GM23338 (cell line): ENCODE data around the gene CYP11A1. TPM values are rescaled to one million over a fixed set of nuclear protein-coding genes. Genes with fewer than 3 reads are reported as not detected.

Experiments used
- ATAC-seq: fragments of 200-7000 bp; cut with Tn5 transposase; 3 replicates; pipeline ENCODE4 v1.9.1; 2020
- DNase-seq: peaks from one replicate; pipeline ENCODE4 v3.0.0-alpha.2; 2015; ENCODE audit warnings: low spot score
- H2AFZ ChIP-seq: fragments of 200-600 bp; sonication (generic); 2 replicates; pipeline ENCODE4 v1.8.0; 2016; ENCODE audit warnings: antibody characterized with exemption, mild to moderate bottlenecking, moderate library complexity
- H3F3A ChIP-seq: fragments of 200-600 bp; sonication (generic); replicated peaks from 2 replicates; pipeline ENCODE4 v1.8.0; 2017; ENCODE audit warnings: antibody characterized with exemption, mixed run types, low read depth
- H3K27ac ChIP-seq: fragments of 200-600 bp; sonication (generic); 2 replicates; pipeline ENCODE4 v1.6.1; 2016; ENCODE audit warnings: low read depth
- H3K27me3 ChIP-seq: fragments of 200-600 bp; sonication (generic); 2 replicates; pipeline ENCODE4 v1.8.0; 2016; ENCODE audit warnings: mild to moderate bottlenecking, mixed run types, moderate library complexity; ENCODE audit not compliant: insufficient read depth
- H3K36me3 ChIP-seq: fragments of 200-600 bp; sonication (generic); 2 replicates; pipeline ENCODE4 v1.8.0; 2016; ENCODE audit warnings: mild to moderate bottlenecking; ENCODE audit not compliant: insufficient read depth
- H3K4me1 ChIP-seq: fragments of 200-600 bp; sonication (generic); 2 replicates; pipeline ENCODE4 v1.8.0; 2016; ENCODE audit warnings: mild to moderate bottlenecking, moderate library complexity; ENCODE audit not compliant: insufficient read depth
- H3K4me2 ChIP-seq: fragments of 200-600 bp; sonication (generic); 2 replicates; pipeline ENCODE4 v1.7.1; 2017; ENCODE audit warnings: mixed run types
- H3K4me3 ChIP-seq: fragments of 200-600 bp; sonication (generic); 2 replicates; pipeline ENCODE4 v1.6.1; 2016; ENCODE audit warnings: mixed run types
- H3K79me2 ChIP-seq: fragments of 200-600 bp; sonication (generic); replicated peaks from 2 replicates; pipeline ENCODE4 v1.8.0; 2017; ENCODE audit warnings: mild to moderate bottlenecking; ENCODE audit not compliant: insufficient read depth
- H3K9me2 ChIP-seq: fragments of 200-600 bp; sonication (generic); 2 replicates; pipeline ENCODE4 v1.8.0; 2017; ENCODE audit not compliant: insufficient read depth
- H4K20me1 ChIP-seq: fragments of 200-600 bp; sonication (generic); replicated peaks from 2 replicates; pipeline ENCODE4 v1.8.0; 2017; ENCODE audit warnings: mild to moderate bottlenecking; ENCODE audit not compliant: insufficient read depth
- H3K27ac Mint-ChIP-seq: 2 replicates; pipeline ENCODE4 v1.8.0; 2020; ENCODE audit warnings: inconsistent platforms, mild to moderate bottlenecking, moderate library complexity, mixed read lengths
- H3K27me3 Mint-ChIP-seq: 3 replicates; pipeline ENCODE4 v1.8.0; 2022; ENCODE audit warnings: low read depth, mild to moderate bottlenecking, moderate library complexity, mixed read lengths, inconsistent platforms; ENCODE audit not compliant: insufficient read depth, poor library complexity
- H3K36me3 Mint-ChIP-seq: 3 replicates; pipeline ENCODE4 v1.8.0; 2021; ENCODE audit warnings: low read depth, mild to moderate bottlenecking, inconsistent platforms, moderate library complexity, mixed read lengths
- H3K4me1 Mint-ChIP-seq: 3 replicates; pipeline ENCODE4 v1.8.0; 2020; ENCODE audit warnings: mild to moderate bottlenecking, inconsistent platforms, mixed read lengths
- H3K4me3 Mint-ChIP-seq: 3 replicates; pipeline ENCODE4 v1.8.0; 2021; ENCODE audit warnings: moderate library complexity, mild to moderate bottlenecking, inconsistent platforms, mixed read lengths
- H3K9me3 Mint-ChIP-seq: 3 replicates; pipeline ENCODE4 v1.8.0; 2020; ENCODE audit warnings: moderate library complexity, mild to moderate bottlenecking, inconsistent platforms, mixed read lengths
- EZH2 ChIP-seq: fragments of 200-600 bp; sonication (generic); IDR thresholded peaks from one replicate; pipeline ENCODE4 v1.8.0; 2017; ENCODE audit warnings: antibody characterized with exemption, mild to moderate bottlenecking, low read depth; ENCODE audit not compliant: unreplicated experiment
- EZH2phosphoT487 ChIP-seq: fragments of 200-600 bp; sonication (generic); IDR thresholded peaks from one replicate; pipeline ENCODE4 v1.8.1; 2018; ENCODE audit warnings: antibody characterized with exemption; ENCODE audit not compliant: unreplicated experiment
- JUNB ChIP-seq: IDR thresholded peaks from one replicate; pipeline ENCODE4 v1.6.1; 2016; ENCODE audit warnings: antibody characterized with exemption; ENCODE audit not compliant: unreplicated experiment
- polyA plus RNA-seq: library from polyadenylated mRNA; unstranded; fragments of >200 nt; fragmentation: Nextera tagmentation; extraction: Ambion mirVana; gene quantifications from 2 replicates; pipeline ENCODE4 v1.2.1, GENCODE V29; 2016
- total RNA-seq: library from RNA; depleted of rRNA; stranded (reverse); fragments of >200 nt; shearing (Covaris generic); gene quantifications from 2 replicates; pipeline ENCODE4 v1.2.3, GENCODE V29; 2014
- TF ChIP-seq, protein P1 (sequence below): fragments of 250-450 bp; sonication (Bioruptor Pico); IDR thresholded peaks from 2 replicates; pipeline ENCODE4 v1.5.0; 2020; ENCODE audit warnings: mild to moderate bottlenecking, moderate library complexity

The CYP11A1 gene
- total and polyA plus RNA-seq, 2 experiments from 2014 or later: 1.2 to 1.7 TPM

DNA sequence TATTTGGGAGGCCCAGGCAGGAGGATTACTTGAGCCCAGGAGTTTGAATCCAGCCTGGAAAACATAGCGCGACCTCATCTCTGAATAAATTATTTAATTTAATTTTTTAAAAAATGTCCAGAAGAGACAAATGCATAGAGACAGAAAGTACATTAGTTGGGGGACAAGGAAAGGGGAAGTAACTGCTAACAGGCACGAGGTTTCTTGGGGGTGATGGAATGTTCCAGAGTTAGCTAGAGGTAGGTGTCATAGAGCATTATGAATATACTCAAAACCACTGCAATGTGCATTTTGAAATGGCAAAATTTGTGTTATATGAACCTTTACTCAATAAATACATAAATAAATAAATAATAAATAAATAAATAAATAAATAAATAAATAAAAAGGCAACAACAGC lies 31.7 kb upstream of the CYP11A1 start (continued):
- TF ChIP-seq, protein P1, sequence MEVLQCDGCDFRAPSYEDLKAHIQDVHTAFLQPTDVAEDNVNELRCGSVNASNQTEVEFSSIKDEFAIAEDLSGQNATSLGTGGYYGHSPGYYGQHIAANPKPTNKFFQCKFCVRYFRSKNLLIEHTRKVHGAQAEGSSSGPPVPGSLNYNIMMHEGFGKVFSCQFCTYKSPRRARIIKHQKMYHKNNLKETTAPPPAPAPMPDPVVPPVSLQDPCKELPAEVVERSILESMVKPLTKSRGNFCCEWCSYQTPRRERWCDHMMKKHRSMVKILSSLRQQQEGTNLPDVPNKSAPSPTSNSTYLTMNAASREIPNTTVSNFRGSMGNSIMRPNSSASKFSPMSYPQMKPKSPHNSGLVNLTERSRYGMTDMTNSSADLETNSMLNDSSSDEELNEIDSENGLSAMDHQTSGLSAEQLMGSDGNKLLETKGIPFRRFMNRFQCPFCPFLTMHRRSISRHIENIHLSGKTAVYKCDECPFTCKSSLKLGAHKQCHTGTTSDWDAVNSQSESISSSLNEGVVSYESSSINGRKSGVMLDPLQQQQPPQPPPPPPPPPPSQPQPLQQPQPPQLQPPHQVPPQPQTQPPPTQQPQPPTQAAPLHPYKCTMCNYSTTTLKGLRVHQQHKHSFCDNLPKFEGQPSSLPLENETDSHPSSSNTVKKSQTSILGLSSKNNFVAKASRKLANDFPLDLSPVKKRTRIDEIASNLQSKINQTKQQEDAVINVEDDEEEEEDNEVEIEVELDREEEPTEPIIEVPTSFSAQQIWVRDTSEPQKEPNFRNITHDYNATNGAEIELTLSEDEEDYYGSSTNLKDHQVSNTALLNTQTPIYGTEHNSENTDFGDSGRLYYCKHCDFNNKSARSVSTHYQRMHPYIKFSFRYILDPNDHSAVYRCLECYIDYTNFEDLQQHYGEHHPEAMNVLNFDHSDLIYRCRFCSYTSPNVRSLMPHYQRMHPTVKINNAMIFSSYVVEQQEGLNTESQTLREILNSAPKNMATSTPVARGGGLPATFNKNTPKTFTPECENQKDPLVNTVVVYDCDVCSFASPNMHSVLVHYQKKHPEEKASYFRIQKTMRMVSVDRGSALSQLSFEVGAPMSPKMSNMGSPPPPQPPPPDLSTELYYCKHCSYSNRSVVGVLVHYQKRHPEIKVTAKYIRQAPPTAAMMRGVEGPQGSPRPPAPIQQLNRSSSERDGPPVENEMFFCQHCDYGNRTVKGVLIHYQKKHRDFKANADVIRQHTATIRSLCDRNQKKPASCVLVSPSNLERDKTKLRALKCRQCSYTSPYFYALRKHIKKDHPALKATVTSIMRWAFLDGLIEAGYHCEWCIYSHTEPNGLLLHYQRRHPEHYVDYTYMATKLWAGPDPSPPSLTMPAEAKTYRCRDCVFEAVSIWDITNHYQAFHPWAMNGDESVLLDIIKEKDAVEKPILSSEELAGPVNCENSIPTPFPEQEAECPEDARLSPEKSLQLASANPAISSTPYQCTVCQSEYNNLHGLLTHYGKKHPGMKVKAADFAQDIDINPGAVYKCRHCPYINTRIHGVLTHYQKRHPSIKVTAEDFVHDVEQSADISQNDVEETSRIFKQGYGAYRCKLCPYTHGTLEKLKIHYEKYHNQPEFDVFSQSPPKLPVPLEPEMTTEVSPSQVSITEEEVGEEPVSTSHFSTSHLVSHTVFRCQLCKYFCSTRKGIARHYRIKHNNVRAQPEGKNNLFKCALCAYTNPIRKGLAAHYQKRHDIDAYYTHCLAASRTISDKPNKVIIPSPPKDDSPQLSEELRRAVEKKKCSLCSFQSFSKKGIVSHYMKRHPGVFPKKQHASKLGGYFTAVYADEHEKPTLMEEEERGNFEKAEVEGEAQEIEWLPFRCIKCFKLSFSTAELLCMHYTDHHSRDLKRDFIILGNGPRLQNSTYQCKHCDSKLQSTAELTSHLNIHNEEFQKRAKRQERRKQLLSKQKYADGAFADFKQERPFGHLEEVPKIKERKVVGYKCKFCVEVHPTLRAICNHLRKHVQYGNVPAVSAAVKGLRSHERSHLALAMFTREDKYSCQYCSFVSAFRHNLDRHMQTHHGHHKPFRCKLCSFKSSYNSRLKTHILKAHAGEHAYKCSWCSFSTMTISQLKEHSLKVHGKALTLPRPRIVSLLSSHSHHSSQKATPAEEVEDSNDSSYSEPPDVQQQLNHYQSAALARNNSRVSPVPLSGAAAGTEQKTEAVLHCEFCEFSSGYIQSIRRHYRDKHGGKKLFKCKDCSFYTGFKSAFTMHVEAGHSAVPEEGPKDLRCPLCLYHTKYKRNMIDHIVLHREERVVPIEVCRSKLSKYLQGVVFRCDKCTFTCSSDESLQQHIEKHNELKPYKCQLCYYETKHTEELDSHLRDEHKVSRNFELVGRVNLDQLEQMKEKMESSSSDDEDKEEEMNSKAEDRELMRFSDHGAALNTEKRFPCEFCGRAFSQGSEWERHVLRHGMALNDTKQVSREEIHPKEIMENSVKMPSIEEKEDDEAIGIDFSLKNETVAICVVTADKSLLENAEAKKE: no peak

DNA sequence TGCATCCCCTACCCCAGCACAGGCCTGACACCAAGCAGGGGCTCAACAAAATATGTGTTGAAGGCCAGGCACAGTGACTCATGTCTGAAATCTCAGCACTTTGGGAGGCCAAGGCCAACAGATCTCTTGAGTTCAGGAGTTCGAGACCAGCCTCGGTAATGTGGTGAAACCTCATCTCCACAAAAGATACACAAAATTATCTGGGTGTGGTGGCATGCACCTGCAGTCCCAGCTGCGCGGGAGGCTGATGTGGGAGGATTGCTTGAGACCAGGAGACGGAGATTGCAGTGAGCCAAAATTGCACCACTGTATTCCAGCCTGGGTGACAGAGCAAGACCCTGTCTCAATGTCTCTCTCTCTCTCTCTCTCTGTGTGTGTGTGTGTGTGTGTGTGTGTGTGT lies 30.7 kb upstream of the CYP11A1 start:
- no peak for ATAC-seq
- H3K27ac Mint-ChIP-seq: no peak overlapping the region
- H3K27me3 Mint-ChIP-seq: peaks cover 11% of the 10 kb centered on the region
- H3K4me1 ChIP-seq: peaks cover 5% of the 10 kb centered on the region; the same call in 1 of the 2 replicates
- H4K20me1 ChIP-seq: no peaks in the 10 kb centered on the region
- no peak overlapping the region for H3K4me2 ChIP-seq
- TF ChIP-seq JUNB: no peak
- no peak for TF ChIP-seq EZH2phosphoT487
- no peak for TF ChIP-seq EZH2
- no peaks in the 10 kb centered on the region for H3K9me3 Mint-ChIP-seq
- no peaks in the 10 kb centered on the region; the same call in 2 of the 3 replicates for H3K36me3 Mint-ChIP-seq
- H3K79me2 ChIP-seq: no peaks in the 10 kb centered on the region
- H2AFZ ChIP-seq: no peak overlapping the region
- no peak overlapping the region for H3K4me3 Mint-ChIP-seq
- H3K36me3 ChIP-seq: no peaks in the 10 kb centered on the region
- no peak overlapping the region for H3K4me3 ChIP-seq
- H3K27me3 ChIP-seq: no peaks in the 10 kb centered on the region
- no peak for DNase-seq
- no peak overlapping the region for H3K27ac ChIP-seq
- H3K4me1 Mint-ChIP-seq: peaks cover 21% of the 10 kb centered on the region
- no peaks in the 10 kb centered on the region for H3F3A ChIP-seq
- H3K9me2 ChIP-seq: no peaks in the 10 kb centered on the region
